Bronchial epithelial cell (primary cell): ENCODE results near the gene TMEM156. TPM values are rescaled to one million over a fixed set of nuclear protein-coding genes. Genes with fewer than 3 reads are reported as not detected.

ENCODE experiments used
- DNase-seq: peaks from one replicate; pipeline ENCODE4 v3.0.0-alpha.2; 2010; ENCODE audit warnings: low read depth
- FAIRE-seq: peaks from 2 replicates; lab custom pipeline; 2011; peaks lifted over from hg19 to GRCh38; lab: Jason Lieb, UNC
- H3K27me3 ChIP-seq: 2 replicates; pipeline ENCODE4 v1.5.1; 2011; ENCODE audit warnings: low read length; ENCODE audit not compliant: control insufficient read depth, insufficient read depth
- H3K36me3 ChIP-seq: 2 replicates; pipeline ENCODE4 v1.5.1; 2011; ENCODE audit warnings: low read length; ENCODE audit not compliant: control insufficient read depth, insufficient read depth
- H3K4me3 ChIP-seq: 2 replicates; pipeline ENCODE4 v1.5.1; 2011; ENCODE audit warnings: mild to moderate bottlenecking, low read depth, low read length, control low read depth
- total RNA-seq: library from RNA; depleted of rRNA; stranded (reverse); fragments of >200 nt; gene quantifications from 2 replicates; pipeline ENCODE4 v1.2.1, GENCODE V29; 2014
- TF ChIP-seq, protein P1 (sequence below): IDR thresholded peaks from 2 replicates; pipeline ENCODE4 v1.5.1; 2011; ENCODE audit warnings: mild to moderate bottlenecking, moderate library complexity, low read length, control low read depth, inconsistent platforms; ENCODE audit not compliant: insufficient read depth, severe bottlenecking

Gene TMEM156
- total RNA-seq, 1 donor from 2014 or later, result 3.4 TPM

DNA sequence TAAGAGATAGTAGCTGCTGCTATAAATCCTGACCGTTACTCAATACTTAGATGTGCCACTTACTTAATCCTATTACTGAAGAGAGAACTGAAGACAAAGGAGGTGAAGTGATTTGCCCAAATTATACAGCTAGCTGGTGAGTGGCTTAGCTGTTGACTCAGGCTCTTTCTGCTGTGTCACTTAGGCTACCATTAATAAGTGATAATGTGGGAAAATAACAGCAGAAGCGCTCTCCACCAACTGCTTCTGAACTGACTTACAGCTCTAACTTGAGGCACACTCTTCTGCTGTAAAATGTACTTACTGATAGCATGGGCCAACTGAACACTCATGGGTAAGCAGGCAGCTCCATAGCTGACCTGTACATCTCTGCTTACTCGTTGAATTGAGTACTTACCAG lies 22.3 kb upstream of the TMEM156 start:
- TF ChIP-seq, protein P1, sequence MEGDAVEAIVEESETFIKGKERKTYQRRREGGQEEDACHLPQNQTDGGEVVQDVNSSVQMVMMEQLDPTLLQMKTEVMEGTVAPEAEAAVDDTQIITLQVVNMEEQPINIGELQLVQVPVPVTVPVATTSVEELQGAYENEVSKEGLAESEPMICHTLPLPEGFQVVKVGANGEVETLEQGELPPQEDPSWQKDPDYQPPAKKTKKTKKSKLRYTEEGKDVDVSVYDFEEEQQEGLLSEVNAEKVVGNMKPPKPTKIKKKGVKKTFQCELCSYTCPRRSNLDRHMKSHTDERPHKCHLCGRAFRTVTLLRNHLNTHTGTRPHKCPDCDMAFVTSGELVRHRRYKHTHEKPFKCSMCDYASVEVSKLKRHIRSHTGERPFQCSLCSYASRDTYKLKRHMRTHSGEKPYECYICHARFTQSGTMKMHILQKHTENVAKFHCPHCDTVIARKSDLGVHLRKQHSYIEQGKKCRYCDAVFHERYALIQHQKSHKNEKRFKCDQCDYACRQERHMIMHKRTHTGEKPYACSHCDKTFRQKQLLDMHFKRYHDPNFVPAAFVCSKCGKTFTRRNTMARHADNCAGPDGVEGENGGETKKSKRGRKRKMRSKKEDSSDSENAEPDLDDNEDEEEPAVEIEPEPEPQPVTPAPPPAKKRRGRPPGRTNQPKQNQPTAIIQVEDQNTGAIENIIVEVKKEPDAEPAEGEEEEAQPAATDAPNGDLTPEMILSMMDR, result no peak
- DNase-seq, result no peak
- Histone ChIP-seq H3K27me3 (no peaks in the 10 kb centered on the region), H3K4me3 (no peak overlapping the region), H3K36me3 (no peaks in the 10 kb centered on the region)
- no peak for FAIRE-seq

DNA sequence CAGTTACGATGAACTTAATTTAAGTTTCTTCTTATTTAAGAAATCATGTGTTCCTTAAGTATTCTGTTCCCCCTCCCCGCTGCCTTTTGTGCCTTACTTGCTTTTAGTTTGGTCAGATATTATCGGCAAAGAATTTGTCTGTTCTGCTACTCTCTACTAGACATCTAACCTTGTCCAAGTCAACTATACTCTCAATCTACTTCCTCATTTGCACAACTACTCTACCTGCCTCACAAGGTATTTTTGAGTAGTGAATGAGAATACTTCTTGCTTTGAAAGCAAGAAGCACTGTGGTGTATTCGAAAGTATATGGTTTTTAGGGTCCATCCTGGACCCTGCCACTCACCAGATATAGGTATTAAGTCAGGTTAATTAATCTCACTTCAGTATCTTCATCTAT lies 21.8 kb upstream of the TMEM156 start:
- Histone ChIP-seq H3K27me3 (no peaks in the 10 kb centered on the region), H3K4me3 (no peak overlapping the region), H3K36me3 (no peaks in the 10 kb centered on the region)
- TF ChIP-seq, protein P1, result no peak
- FAIRE-seq (no peak), DNase-seq (no peak)

DNA sequence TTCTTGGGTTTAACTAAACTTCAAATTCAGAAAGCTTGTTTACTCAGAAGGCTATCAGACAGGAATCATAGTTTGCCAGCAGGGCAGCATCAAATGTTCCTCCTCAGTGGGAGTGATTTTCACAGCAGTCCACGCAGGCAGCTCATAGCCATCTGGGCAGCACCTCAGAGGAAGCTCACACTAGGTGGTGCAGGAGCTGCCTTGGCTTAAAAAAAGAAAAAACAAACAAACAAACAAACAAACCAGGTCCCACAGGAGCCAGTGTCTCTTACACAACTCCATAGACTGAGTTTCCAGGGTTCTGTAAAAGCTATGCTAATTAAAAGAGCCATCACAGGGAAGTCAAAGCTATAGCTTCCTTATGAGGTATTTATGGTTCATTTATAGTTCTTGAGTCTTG lies 19.3 kb upstream of the TMEM156 start:
- Histone ChIP-seq H3K36me3 (no peaks in the 10 kb centered on the region), H3K4me3 (no peak overlapping the region), H3K27me3 (no peaks in the 10 kb centered on the region)
- DNase-seq (no peak), FAIRE-seq (no peak)
- TF ChIP-seq, protein P1, result no peak

DNA sequence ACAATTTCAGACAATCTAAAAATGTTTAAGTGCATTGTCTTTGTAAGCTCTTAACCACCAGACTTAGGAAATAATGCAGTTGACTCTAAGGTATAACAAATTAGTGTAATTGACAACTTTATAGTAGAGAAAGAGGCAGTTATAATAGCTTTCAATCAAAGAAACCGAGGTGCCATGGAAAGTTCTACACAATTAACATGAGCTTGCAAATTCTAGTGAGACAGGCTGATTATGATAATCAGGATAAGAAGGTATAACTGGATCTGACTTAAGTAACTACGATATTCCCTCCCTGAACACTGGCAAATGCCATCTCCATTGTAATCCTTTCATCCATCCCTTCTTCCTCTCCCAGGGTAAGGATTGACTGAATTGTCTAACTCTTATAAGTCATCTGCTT lies 18.4 kb upstream of the TMEM156 start:
- FAIRE-seq, result no peak
- DNase-seq, result no peak
- Histone ChIP-seq H3K4me3 (no peak overlapping the region), H3K27me3 (no peaks in the 10 kb centered on the region), H3K36me3 (no peaks in the 10 kb centered on the region)
- TF ChIP-seq, protein P1, result no peak

DNA sequence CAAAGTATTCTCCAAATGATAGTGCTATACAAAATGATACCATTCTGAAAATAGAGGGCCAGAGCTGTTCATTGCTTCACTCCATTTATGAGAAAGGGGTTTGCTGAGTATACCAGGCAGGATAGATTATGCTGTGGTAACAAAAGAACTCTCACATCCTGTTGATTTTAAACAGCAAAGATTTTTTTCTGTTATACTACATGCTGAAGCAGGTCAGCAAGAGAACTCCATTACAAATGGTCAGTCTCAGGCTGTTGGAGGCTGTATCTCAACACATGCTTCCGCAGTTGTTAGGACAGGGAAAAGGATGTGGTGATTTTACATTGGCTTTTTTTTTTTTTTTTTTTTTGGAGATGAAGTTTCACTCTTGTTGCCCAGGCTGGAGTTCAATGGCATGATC lies 16.1 kb upstream of the TMEM156 start:
- no peaks in the 10 kb centered on the region for H3K27me3 ChIP-seq
- TF ChIP-seq, protein P1, result no peak
- FAIRE-seq, result no peak
- no peaks in the 10 kb centered on the region for H3K36me3 ChIP-seq
- H3K4me3 ChIP-seq, result no peak overlapping the region
- peak; percentile 54 for DNase-seq

DNA sequence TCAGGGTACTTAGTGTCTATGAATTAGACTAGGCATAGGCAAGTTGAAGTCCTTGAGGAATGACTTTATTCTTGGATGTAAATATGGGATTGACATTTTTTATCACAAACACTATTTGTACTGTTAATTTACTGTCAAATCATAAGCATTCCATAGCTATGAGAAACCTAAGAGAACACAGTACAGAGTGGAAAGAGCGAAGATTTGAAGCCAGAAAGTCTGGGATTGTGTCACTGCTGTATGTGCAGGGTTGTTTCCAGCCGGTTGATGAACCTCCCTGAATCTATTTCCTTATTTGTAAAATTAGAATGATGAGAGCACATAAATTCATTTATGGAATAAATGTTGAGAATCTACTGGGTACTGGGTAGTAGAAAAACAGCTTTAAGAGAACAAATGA lies 15.5 kb upstream of the TMEM156 start:
- DNase-seq, result peak; percentile 17
- FAIRE-seq, result no peak
- no peak overlapping the region for H3K4me3 ChIP-seq
- no peaks in the 10 kb centered on the region for H3K36me3 ChIP-seq
- H3K27me3 ChIP-seq, result no peaks in the 10 kb centered on the region
- TF ChIP-seq, protein P1, result no peak
